ENCODE data around the gene CDC123.

- TF ChIP-seq CTCF (IDR thresholded peaks at IDR 0.05) (no peak), POLR2A (IDR thresholded peaks at IDR 0.05) (no peak), POLR2AphosphoS5 (IDR thresholded peaks at IDR 0.05; ENCODE audit: insufficient read depth in 1 of 2, low read depth in 1 of 2) (no peak)
Measured at GRCh38 chr10:12156367-12157123, 39.4 kb upstream of the CDC123 start.

Data from vagina (tissue), 2 donors.